Nasal cavity respiratory epithelium epithelial cell of viscerocranial mucosa (primary cell): ENCODE data around the gene VPS39. TPM values are rescaled to one million over a fixed set of nuclear protein-coding genes. Genes with fewer than 3 reads are reported as not detected.

Experiments
- total RNA-seq: library from RNA; depleted of rRNA; stranded (reverse); fragments of >200 nt; gene quantifications from 2 replicates; pipeline ENCODE4 v1.2.3, GENCODE V29; 2014

Gene VPS39
- total RNA-seq, result 27.7 and 55.6 TPM in 2 replicates

GRCh38 chr15:42207674-42208579 lies at the start of gene VPS39:
Gene VPS39 (minus strand): TSS chr15:42208304. CDS start chr15:42208153, 151 bp downstream.

GRCh38 chr15:42156243-42156922 lies 51.7 kb downstream of the VPS39 start, which contains the start of gene PLA2G4F:
Gene PLA2G4F (minus strand): TSS chr15:42156636. CDS start chr15:42156549, 87 bp downstream.

Other genes with a start within 250 kb of the VPS39 start
- 28.4 and 41.3 TPM in 2 replicates for gene EHD4, start 235.7 kb downstream of the VPS39 start, total RNA-seq
- gene PLA2G4E, start 187.3 kb downstream of the VPS39 start, total RNA-seq, result 0.14 and 2.4 TPM in 2 replicates
- gene PLA2G4D, start 113.7 kb downstream of the VPS39 start, total RNA-seq, result 0.07 and 0.34 TPM in 2 replicates
- 6.5 and 9.6 TPM in 2 replicates for gene PLA2G4F, start 51.7 kb downstream of the VPS39 start, total RNA-seq
- gene GANC, start 64.9 kb upstream of the VPS39 start, total RNA-seq, result 13.0 and 18.8 TPM in 2 replicates
- gene TMEM87A, start 65.1 kb upstream of the VPS39 start, total RNA-seq, result 131 and 219 TPM in 2 replicates
- gene CAPN3, start 151.2 kb upstream of the VPS39 start, total RNA-seq, result 0.68 and 4.6 TPM in 2 replicates